A549 treated with CpdA at 1 μM for 4 hours (cell line): ENCODE measurements around the gene ARMCX5. TPM values are rescaled to one million over a fixed set of nuclear protein-coding genes. Genes with fewer than 3 reads are reported as not detected.

Experiments used
- total RNA-seq: library from RNA; stranded (reverse); fragments of 200-300 nt; extraction: Qiagen RNA extraction; gene quantifications from 5 replicates; pipeline ENCODE4 v1.2.3, GENCODE V29; 2022; ENCODE audit warnings: low read depth

Gene ARMCX5
- total RNA-seq = 7.5 to 13.8 TPM (median 9.2 TPM) in 5 replicates

GRCh38 chrX:102599084-102599950 is at the start of gene ARMCX5:
ARMCX5 (plus strand) TSS chrX:102599515; CDS start chrX:102602142, 2,627 bp downstream.

DNA sequence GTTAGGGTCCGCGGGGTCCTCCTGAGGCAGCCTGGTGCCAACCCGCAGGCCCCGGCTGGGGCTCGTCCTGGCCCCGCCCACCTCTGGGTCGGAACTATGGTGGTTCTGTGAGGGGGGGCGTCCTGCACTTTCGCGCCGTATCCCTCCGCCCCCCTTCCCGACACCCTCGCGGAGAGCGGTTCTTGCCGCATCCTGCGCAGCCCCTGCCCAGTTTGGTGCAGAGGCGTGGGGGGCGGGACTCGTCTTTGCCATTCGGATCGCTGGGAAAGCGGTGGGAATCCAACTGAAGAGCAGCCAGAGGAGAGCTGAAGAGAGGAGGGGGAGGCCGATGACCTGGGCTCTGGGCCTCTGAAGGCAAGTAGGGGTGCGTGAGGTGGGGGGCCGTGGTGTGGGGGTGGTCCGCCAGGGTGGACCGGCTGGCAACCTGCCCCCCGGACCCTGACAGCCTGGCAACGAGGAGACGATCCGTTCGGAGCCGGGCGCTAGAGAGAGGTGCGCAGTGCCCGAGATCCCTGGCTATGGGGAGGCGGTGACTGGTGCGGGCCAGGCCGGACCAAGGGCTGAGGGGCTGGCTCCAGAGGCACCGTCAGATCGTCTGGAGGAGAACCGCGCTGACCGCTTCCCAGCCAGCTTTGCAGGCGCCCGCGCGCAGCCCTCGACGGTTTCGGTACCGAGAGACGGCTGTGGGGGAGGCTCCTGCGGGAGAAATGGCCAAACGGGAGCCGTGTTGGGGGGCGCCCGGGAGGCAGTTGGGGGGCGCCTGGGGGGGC is 52.1 kb downstream of the ARMCX5 start, which contains the start of gene GPRASP1:
TSS of gene GPRASP1 (plus strand) at position 242 of the 770 bp plus-strand sequence. CDS start 2,431 bp downstream, outside the sequence.

Other genes with a start within 250 kb of the ARMCX5 start
- not detected in 5 replicates for gene NXF2B, start 159.5 kb upstream of the ARMCX5 start, total RNA-seq
- gene TCP11X2, start 127.7 kb upstream of the ARMCX5 start, total RNA-seq = not detected in 5 replicates
- 0.55 to 0.66 TPM (median 0.61 TPM) in 5 replicates for gene TMSB15A, start 82.8 kb upstream of the ARMCX5 start, total RNA-seq
- 0.29 to 0.47 TPM (median 0.37 TPM) in 5 replicates for gene GPRASP1, start 52.0 kb downstream of the ARMCX5 start, total RNA-seq
- gene GPRASP2, start 112.9 kb downstream of the ARMCX5 start, total RNA-seq = 4.7 to 7.2 TPM (median 6.9 TPM) in 5 replicates
- 3.2 to 4.7 TPM (median 3.9 TPM) in 5 replicates for gene GPRASP3, start 121.2 kb downstream of the ARMCX5 start, total RNA-seq